Prostate gland (tissue), 2 donors: ENCODE data around the gene ARF6.

Source experiments
- CTCF ChIP-seq, 4 experiments: fragments of 200-600 bp in 2 of 4; fragments of 450-650 bp in 2 of 4; sonication (generic) in 2 of 4; IDR thresholded peaks; 1 replicate in 3 of 4; 2 replicates in 1 of 4; pipeline ENCODE4 v1.5.1; 2016 to 2019; ENCODE audit warnings: antibody characterized with exemption in 4 of 4, mild to moderate bottlenecking in 2 of 4, moderate library complexity in 2 of 4
- POLR2A ChIP-seq: fragments of 450-650 bp; IDR thresholded peaks from one replicate; pipeline ENCODE4 v1.6.1; 2016; ENCODE audit warnings: antibody characterized with exemption, mild to moderate bottlenecking
- POLR2AphosphoS5 ChIP-seq: sonication (generic); formaldehyde crosslinking; IDR thresholded peaks from one replicate; pipeline ENCODE4 v1.6.1; 2017; ENCODE audit warnings: antibody characterized with exemption

- TF ChIP-seq POLR2A (no peak), CTCF (IDR thresholded peaks at IDR 0.05) (no peak), POLR2AphosphoS5 (no peak)
Observed at GRCh38 chr14:49928015-49928414, 35.1 kb downstream of the ARF6 start.
